NCI-H82 treated with DMSO at 0.1 percent for 48 hours (cell line): ENCODE measurements around the gene RIN3.

ENCODE experiments used
- DNase-seq: peaks from one replicate; lab custom pipeline; 2025; ENCODE audit not compliant: unreplicated experiment; lab: John Stamatoyannopoulos, UW

RIN3 gene

GRCh38 chr14:92684801-92685560 lies 171.4 kb downstream of the RIN3 start:
- DNase-seq: no peak

- DNase-seq: no peak
Measured at GRCh38 chr14:92685784-92686355, 172.3 kb downstream of the RIN3 start.

DNA sequence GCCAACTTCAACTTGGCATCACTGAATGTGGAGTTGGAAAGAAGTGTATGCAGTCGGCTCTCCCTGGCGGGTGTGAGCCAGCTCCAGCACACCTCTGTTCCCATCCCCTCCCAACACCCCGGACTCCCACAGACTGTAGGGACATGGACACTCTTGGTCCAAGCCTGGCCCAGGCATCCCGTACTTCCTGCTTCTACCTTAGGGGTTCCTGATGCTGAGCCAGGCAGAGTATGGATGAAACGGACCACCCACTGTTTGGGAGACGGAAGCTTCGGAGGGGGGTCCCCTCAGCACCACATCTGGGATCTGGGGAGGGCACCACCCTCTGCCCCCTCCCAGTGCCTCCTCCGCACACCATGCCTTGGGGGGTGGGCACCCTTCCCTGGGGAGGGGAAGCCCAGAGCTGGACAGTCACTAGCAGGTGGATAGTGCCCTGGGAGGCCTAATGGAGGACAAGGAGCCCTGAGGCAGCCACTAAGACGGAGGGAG lies 172.9 kb downstream of the RIN3 start:
- no peak for DNase-seq

GRCh38 chr14:92686900-92687427 lies 173.4 kb downstream of the RIN3 start:
- peak; percentile 57 for DNase-seq

GRCh38 chr14:92687681-92688433 lies 174.3 kb downstream of the RIN3 start:
- no peak for DNase-seq

DNA sequence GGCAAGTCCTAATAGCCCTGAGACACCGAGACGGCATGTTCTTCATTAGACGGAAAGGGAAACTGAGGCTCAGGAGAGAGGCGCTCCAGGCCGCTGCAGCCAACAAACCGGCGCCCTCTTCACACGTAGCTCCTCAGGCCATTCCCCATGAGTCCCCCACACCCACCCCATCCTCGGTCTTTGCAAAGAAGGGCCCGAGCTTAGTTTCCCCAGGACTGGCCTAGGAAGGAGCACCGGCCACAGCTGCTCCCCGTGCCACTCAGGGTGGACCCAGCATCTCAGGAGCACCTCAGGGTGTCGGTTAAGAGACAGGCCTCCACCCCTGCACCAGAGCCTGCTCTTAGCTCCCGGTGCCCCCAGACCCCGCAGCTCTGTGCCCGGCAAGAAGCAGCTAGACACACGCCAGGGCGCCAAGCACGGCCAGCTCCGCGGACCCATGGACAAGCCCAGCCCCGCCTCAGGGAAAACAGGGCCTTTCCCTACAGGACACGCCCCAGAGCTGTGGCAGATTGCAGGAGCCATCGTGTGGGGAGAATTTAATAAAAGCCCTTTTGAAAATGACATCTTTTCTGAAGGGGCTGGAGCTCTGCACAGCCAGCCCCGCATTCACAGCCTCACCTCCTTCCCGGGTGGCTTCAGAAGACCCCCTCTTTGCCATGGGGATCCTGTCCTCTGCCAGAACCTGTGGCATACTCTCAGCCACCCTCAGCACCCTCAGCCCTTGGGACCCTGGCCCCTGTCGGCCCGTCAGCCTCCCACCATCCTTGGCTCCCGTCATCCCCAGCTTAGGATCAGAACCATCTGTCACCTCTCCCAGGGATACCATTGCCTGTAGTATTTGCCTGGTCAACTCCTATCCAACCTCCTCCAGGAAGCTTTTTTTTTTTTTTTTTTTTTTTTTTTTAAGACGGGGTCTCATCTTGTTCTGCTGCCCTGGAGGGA lies 175.1 kb downstream of the RIN3 start:
- peak; percentile 51 for DNase-seq

DNA sequence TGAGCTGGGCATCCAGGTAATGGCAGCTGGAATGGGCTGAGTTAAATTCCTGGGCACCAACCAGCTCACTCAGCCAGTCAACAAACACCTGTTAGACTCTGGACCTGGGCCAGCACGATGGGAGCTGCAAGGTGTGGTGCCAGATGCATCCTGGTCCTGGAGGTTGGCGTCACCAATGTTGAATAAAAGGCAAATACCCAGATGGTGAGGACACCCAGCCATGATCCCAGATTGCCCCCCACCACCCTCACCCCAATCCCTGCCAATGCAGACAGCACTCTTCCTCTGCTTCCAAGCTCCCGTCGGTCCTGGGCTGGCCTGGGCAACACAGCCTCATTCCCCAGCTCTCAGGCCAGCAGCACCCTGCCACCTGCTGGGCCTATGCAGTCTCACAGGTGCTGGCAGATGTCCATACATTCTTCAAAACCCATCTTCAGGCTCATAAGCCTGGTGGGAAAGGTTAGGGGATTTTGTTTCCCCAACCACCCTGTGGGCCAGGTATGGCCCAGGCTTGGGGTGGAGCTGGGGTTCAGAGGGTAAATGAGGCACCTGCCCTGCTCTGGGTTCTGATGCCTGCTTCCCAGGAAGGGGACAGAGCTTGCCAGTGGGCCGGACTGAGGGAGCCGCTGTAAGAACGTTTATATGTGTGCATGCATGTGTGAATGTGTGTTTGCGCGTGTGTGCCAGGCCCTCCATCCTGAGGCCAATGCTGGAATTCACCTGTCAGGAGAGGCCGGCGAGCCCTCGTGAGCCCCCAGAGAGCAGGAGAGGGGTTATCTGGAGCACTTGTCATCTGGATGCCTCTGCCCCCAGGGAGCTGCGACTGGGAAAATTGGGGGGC lies 176.8 kb downstream of the RIN3 start:
- DNase-seq: peak; percentile 8

GRCh38 chr14:92692822-92693226 lies 179.2 kb downstream of the RIN3 start:
- no peak for DNase-seq

- no peak for DNase-seq
Measured at GRCh38 chr14:92693998-92694795, 180.6 kb downstream of the RIN3 start.

DNA sequence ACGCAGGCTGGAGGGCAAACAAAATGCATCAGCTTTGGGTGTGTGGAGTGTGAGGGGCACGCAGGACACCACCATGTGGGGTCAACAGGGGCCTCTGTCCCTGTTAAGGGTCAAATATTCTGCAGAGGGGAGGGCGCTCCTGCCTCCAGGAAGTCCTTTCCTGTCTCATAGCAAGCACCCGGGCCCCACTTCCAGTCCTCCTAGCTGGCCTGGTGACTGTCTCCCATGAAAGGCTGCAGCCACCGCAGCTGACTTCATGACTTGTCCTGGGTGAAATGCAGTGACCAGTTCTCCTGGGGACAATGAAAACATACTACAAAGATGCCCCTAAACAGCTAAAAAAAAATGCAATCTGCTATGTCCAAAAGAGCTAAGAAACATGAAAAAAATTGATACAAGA lies 181.2 kb downstream of the RIN3 start:
- DNase-seq: no peak

- DNase-seq: no peak
Measured at GRCh38 chr14:92695562-92695961, 182.0 kb downstream of the RIN3 start.

DNA sequence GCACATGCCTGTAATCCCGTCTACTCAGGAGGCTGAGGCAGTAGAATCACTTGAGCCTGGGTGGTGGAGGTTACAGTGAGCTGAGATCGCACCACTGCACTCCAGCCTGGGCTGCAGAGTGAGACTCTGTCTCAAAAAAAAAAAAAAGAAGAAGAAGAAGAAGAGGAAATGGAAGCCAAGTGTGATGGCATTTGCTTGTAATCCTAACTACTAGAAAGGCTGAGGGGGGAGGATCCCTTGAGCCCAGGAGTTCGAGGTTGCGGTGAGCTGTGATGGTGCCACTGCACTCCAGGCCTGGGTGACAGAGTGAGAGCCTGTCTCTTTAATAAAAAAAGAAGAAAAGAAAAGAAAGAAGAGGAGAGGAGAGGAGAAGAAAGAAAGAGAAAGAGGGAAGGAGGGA lies 182.8 kb downstream of the RIN3 start:
- DNase-seq: no peak

- no peak for DNase-seq
Measured at GRCh38 chr14:92698393-92698792, 184.8 kb downstream of the RIN3 start.

GRCh38 chr14:92701826-92702225 lies 188.2 kb downstream of the RIN3 start:
- no peak for DNase-seq

GRCh38 chr14:92702441-92702918 lies 188.9 kb downstream of the RIN3 start:
- DNase-seq: no peak

DNA sequence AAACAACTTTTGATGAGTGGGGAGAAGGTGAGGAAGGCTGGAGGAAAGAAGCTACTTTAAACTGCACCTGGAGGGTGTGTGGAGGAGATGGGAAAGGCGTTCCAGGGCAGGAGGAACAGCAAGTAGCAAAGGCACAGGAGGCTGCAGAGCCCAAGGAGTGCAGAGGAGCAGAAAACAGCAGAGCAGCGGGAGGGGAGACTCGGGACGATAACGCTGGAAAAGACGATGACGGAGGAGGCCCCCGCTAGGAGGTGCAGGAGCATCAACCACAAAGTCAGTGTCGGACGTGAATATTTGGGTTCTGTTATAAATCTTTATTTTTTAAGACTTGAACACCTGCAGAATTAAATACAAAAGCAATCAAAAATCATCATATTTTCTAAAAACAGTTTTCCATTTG lies 189.9 kb downstream of the RIN3 start:
- DNase-seq: no peak

DNA sequence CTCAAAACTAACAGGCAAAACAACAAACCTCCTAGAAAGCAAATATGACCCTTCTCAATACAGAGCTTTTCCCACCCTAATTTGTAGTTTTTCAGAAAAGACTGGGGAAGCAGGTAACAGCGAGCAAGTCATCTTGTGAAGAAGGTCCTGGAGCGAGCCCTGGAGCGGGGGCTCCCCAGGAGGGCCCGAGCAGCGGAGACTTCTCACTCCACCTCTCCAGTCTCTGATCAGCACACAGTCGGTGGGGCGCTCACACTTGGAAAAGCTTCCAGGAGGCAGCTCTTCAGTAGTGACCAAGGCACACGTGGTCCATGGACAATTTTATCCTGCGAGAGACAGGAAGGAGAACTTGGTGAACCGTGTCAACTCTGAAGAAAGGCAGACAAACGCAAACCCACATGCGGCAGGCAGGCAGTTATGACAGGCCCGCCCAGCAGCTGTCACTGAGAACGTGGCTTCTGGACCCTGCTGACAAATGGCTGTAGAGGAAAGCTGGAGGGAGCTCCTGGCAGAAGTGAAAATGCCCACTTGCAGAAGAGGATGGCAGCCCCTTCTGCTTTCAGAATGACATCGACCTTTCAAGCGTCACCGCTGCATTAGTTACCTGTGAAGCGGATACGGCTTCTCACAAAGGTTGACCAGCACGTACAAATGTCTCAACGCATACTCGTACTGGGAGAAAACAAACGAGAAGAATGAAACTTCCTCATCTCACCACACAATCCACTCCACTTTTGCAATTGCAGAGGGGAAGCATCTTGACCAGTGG lies 190.6 kb downstream of the RIN3 start:
- DNase-seq: no peak

DNA sequence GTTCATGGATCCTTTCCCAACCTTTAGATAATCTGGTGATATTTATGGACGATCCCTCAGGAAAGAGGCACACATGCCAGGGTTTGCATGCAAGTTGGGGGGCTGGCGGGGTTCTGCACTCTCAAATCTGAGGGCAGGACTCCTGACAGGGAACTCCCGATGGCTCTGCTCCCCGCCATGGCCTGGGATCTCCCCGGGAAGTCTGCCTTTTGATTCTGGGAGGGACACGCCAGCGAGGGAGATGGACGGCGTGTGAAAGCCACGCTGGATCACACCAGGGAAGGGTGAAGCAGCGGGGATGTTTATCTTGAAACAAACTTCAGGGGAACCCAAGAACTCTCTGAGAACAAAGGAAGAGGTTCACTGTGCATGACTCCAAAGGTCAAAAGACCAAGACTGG lies 191.2 kb downstream of the RIN3 start:
- no peak for DNase-seq
